ENCODE results near the gene HEBP1. TPM values are rescaled to one million over a fixed set of nuclear protein-coding genes. Genes with fewer than 3 reads are reported as not detected.

Gene HEBP1
- total RNA-seq, 1 donor from 2014 or later = 18.5 TPM

Other genes with a start within 250 kb of the HEBP1 start
- gene APOLD1, start 214.6 kb downstream of the HEBP1 start, total RNA-seq = 3.8 and 5.6 TPM in 2 replicates
- 66.1 and 90.0 TPM in 2 replicates for gene DDX47, start 186.9 kb downstream of the HEBP1 start, total RNA-seq
- 10.4 and 15.1 TPM in 2 replicates for gene GPRC5A, start 108.7 kb downstream of the HEBP1 start, total RNA-seq
- gene GPRC5D, start 48.1 kb downstream of the HEBP1 start, total RNA-seq = 0.11 TPM in 1 of 2 replicates, not detected in the other
- 6.9 and 12.8 TPM in 2 replicates for gene FAM234B, start 44.1 kb upstream of the HEBP1 start, total RNA-seq
- gene GSG1, start 103.4 kb upstream of the HEBP1 start, total RNA-seq = not detected in 2 replicates
- 144 and 167 TPM in 2 replicates for gene EMP1, start 196.5 kb upstream of the HEBP1 start, total RNA-seq

Data from pulmonary artery endothelial cell (primary cell).